Activated gamma-delta T cell (primary cell): ENCODE measurements around the gene POLR2L.

Experiments
- DNase-seq: peaks from one replicate; lab custom pipeline; 2025; lab: John Stamatoyannopoulos, UW

The POLR2L gene

GRCh38 chr11:794013-794765 is 48.1 kb downstream of the POLR2L start:
- no peak for DNase-seq

DNA sequence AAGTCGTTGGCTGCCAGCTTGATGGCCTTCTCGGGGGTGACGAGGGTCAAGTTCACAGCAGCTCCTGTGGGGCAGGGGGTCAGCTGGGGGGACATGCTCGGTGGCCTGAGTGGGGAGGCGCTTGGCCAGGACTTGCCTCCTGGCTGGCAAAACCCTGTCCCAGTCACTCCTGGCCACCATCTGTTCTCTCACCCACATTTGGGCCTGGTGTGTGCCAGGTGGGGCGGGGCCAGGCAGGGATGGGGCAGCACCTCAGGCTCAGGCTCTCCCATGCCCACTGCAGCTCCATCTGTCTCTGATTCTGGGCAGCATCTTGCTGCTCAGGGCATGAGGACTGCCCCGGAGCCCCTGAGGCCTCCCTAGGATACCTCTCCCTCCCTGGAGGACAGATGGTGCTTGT is 48.8 kb downstream of the POLR2L start:
- DNase-seq: no peak

DNA sequence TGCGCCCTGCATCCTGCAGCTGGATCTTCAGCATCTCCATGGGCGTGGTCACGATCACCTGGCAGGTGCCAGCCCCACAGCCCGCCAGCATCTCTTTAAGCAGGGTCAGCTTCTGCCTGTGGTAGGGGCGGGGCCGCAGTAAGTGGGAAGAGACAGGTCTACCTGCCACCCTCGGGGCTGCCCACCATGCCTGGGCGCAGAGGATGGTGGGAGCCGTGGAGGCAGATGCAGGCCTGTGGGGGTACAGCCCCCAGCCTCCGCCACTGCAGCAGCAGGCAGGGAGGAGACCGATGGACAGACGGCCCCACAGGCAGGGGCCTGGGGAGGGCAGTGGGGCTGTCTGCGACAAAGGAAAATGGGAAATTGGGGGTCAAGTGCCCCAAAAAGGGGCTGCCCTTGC is 49.5 kb downstream of the POLR2L start:
- DNase-seq: no peak

GRCh38 chr11:792535-792821 is 49.9 kb downstream of the POLR2L start:
- DNase-seq: no peak

GRCh38 chr11:791658-792534 is 50.4 kb downstream of the POLR2L start:
- no peak for DNase-seq

- no peak for DNase-seq
Measured at GRCh38 chr11:790721-791564, 51.4 kb downstream of the POLR2L start.

DNA sequence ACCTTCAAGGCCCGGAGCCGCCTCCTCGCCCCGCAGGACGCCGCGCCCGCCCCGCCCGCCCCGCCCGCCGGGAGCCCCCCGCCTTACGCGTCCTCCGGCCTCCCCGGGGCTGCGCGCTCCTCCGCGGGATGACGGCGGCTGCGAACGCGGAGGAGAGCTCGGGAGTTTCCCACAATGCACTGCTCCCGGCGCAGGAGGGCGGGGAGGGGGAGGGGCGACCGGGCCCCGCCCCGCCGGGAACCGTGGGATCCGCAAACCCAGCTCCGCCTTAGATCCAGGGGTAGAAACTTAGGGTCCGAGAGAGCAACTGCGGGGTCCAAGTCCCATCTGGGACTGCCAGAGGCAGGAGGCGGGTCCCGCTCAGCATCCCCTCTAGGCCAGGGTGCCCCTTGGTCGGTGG is 52.4 kb downstream of the POLR2L start, which contains the start of gene CEND1:
CEND1 (minus strand) TSS at position 148 of the 400 bp plus-strand sequence. CDS start 1,514 bp downstream, outside the sequence.
- no peak for DNase-seq
